ENCODE measurements around the gene PPT2. TPM values are rescaled to one million over a fixed set of nuclear protein-coding genes. Genes with fewer than 3 reads are reported as not detected.

Gene PPT2
- total and polyA plus RNA-seq, 2 donors (not counting 3 experiments of a cell fraction or from before 2014, with no cell fraction given): 27.2 to 47.3 TPM

DNA sequence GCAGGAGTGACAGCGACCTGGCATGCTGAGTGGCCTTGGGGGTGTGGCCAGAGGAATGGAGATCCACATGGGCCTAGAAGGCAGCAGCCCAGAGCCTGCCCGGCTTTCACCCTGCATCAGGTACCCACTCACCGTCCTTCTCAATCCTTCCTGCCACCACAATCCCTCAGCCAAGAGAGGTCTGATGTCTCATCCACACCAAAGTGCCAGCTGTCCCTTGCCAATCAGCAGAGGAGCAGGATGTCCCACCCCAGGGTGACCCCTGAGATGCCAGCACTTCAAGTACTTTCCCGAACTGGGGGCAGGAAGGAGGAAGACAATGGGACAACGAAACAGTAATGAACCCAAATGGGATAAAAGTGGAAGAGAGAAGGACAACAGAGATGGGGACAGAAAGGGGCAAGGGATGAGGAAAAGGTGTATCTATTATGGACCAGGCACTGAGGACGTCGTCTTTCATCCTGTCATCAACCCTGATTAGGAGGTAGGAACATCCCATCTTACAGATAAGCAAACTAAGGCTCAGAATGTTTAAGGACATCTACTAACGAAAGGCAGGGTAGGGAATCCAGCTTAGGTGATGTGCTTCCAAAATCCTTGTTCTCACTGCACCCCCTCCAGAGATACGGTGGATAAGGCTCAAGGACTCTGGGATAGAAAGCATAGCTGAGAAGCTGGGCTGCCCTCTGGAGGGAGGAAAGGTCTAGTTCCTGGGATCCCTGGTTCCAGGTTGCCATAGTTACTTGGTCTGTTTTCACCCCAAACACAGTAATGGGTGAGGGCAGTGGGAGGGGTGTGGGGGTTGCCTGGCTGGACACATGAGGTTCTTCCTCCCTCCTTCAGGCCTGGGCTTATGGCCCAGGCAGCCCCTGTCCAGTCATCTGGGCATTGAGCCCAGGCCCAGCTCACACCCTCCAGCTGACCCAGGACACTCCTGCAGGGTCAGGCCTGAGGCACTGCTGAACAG lies 40.3 kb upstream of the PPT2 start:
- no peak overlapping the region for H3K4me2 ChIP-seq (ENCODE audit: insufficient read depth, low read length)
- POLR2A ChIA-PET: interaction anchor here (1.2 kb wide), 1 partner anchor 858 kb away, joined by 3 read pairs; no protein-coding TSS in a partner anchor
- no peaks in the 10 kb centered on the region for H4K20me1 ChIP-seq (replicated peaks; ENCODE audit: control insufficient read depth, extremely low read depth, insufficient read depth, low read length)
- no peak overlapping the region for H3K4me3 ChIP-seq (replicated peaks in 1 of 3; ENCODE audit: insufficient read depth in 1 of 3, low read depth in 1 of 3, low read length in 3 of 3)
- dilution Hi-C loops (cut with MboI; ENCODE audit: extremely low pct_ligation_motif_present, low sequenced_read_pairs): no loop called here
- no peaks in the 10 kb centered on the region for H3K9me1 ChIP-seq (replicated peaks; ENCODE audit: control insufficient read depth, extremely low read depth, insufficient read depth, low read length)
- H3K4me1 ChIP-seq (ENCODE audit: control insufficient read depth, extremely low read depth, insufficient read depth, low read length): no peaks in the 10 kb centered on the region
- peaks cover 14 to 35% of the 10 kb centered on the region in 2 experiments for H3K36me3 ChIP-seq (ENCODE audit: control insufficient read depth in 2 of 2, extremely low read depth in 1 of 2, insufficient read depth in 2 of 2, low read length in 2 of 2)
- H3K27ac ChIP-seq (ENCODE audit: insufficient read depth, low read depth, low read length): no peak overlapping the region
- peaks cover 8 to 10% of the 10 kb centered on the region in 2 experiments for H3K27me3 ChIP-seq (ENCODE audit: control insufficient read depth in 2 of 2, insufficient read depth in 2 of 2, low read length in 2 of 2)
- CTCF ChIA-PET: no interaction called here
- H3K9ac ChIP-seq (replicated peaks; ENCODE audit: extremely low read depth, insufficient read depth, low read length): no peak overlapping the region
- FAIRE-seq (no peak), DNase-seq (ENCODE audit: low read depth, low spot score) (no peak)
- no peaks in the 10 kb centered on the region for H3K9me3 ChIP-seq (replicated peaks; ENCODE audit: control insufficient read depth, insufficient read depth, low read length)
- intact Hi-C loops (cut with micrococcal nuclease): loop anchor here (10.0 kb wide), 1 partner anchor 301 kb away; no protein-coding TSS in a partner anchor
- no peak for TF ChIP-seq FOS (IDR thresholded peaks at IDR 0.05; ENCODE audit: borderline replicate concordance, insufficient read depth, low read length)
- no peak for TF ChIP-seq POLR2A (IDR thresholded peaks at IDR 0.05; ENCODE audit: low read depth, low read length)
- TF ChIP-seq MYC (IDR thresholded peaks at IDR 0.05; ENCODE audit: low read depth, low read length): no peak
- TF ChIP-seq, protein P1, sequence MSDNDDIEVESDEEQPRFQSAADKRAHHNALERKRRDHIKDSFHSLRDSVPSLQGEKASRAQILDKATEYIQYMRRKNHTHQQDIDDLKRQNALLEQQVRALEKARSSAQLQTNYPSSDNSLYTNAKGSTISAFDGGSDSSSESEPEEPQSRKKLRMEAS (IDR thresholded peaks at IDR 0.05; ENCODE audit: insufficient read depth, insufficient read length): no peak
- TF ChIP-seq, protein P2, sequence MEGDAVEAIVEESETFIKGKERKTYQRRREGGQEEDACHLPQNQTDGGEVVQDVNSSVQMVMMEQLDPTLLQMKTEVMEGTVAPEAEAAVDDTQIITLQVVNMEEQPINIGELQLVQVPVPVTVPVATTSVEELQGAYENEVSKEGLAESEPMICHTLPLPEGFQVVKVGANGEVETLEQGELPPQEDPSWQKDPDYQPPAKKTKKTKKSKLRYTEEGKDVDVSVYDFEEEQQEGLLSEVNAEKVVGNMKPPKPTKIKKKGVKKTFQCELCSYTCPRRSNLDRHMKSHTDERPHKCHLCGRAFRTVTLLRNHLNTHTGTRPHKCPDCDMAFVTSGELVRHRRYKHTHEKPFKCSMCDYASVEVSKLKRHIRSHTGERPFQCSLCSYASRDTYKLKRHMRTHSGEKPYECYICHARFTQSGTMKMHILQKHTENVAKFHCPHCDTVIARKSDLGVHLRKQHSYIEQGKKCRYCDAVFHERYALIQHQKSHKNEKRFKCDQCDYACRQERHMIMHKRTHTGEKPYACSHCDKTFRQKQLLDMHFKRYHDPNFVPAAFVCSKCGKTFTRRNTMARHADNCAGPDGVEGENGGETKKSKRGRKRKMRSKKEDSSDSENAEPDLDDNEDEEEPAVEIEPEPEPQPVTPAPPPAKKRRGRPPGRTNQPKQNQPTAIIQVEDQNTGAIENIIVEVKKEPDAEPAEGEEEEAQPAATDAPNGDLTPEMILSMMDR (IDR thresholded peaks at IDR 0.05; ENCODE audit: extremely low read depth in 1 of 2, insufficient read depth in 1 of 2, low read depth in 1 of 2, low read length in 2 of 2): no peak
- TF ChIP-seq POLR2AphosphoS5 (IDR thresholded peaks at IDR 0.05; ENCODE audit: insufficient read depth, low read depth, low read length): no peak
- TF ChIP-seq GATA2 (IDR thresholded peaks at IDR 0.05; ENCODE audit: insufficient read depth, insufficient read length, low read depth, low read length): no peak
- no peak for TF ChIP-seq EZH2 (IDR thresholded peaks at IDR 0.05; ENCODE audit: borderline replicate concordance, low read depth, low read length, severe bottlenecking)
- no peak for TF ChIP-seq JUN (IDR thresholded peaks at IDR 0.05; ENCODE audit: borderline replicate concordance, insufficient read depth, insufficient read length, low read depth)
- no peaks in the 10 kb centered on the region for H3K79me2 ChIP-seq (ENCODE audit: control insufficient read depth, insufficient read depth, low read length)
- BruUV-seq (replicated peaks): no TSS peak
- H2AFZ ChIP-seq (ENCODE audit: low read depth, low read length): no peak overlapping the region

All from endothelial cell of umbilical vein (primary cell).